Measurements from ENCODE around the gene KRTAP6-3.

Gene KRTAP6-3, protein sequence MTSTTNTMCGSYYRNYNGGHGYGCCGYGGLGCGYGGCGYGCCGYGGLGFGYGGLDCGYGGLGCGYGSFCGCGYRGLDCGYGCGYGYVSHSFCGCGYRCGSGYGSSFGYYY

DNA sequence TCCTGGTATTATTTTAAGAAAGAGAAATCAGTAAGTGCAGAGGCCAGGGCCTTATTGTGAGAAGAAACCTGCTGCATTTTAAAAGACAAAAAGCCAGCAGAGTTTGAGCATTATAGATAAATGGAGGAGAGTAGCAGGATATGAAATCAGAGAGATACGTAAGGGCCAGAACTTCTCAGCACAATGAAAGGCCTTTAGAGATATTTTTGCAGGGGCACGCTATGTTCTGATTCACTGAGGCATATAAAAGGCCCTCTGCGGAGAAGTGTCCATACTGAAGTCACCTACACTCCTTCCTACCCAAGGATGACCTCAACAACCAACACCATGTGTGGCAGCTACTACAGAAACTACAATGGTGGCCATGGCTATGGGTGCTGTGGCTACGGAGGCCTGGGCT is at the start of gene KRTAP6-3:
Gene KRTAP6-3, plus strand, starts transcription at position 301 of the 400 bp plus-strand sequence. Its CDS starts 6 bp downstream, at position 307.
- H3K4me3 ChIP-seq (ENCODE audit: low read depth, low read length), result no peak within 1 kb of the TSS
- DNase-seq (ENCODE audit: low read depth), result no peak
- TF ChIP-seq, protein P1, sequence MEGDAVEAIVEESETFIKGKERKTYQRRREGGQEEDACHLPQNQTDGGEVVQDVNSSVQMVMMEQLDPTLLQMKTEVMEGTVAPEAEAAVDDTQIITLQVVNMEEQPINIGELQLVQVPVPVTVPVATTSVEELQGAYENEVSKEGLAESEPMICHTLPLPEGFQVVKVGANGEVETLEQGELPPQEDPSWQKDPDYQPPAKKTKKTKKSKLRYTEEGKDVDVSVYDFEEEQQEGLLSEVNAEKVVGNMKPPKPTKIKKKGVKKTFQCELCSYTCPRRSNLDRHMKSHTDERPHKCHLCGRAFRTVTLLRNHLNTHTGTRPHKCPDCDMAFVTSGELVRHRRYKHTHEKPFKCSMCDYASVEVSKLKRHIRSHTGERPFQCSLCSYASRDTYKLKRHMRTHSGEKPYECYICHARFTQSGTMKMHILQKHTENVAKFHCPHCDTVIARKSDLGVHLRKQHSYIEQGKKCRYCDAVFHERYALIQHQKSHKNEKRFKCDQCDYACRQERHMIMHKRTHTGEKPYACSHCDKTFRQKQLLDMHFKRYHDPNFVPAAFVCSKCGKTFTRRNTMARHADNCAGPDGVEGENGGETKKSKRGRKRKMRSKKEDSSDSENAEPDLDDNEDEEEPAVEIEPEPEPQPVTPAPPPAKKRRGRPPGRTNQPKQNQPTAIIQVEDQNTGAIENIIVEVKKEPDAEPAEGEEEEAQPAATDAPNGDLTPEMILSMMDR (IDR thresholded peaks at IDR 0.05; ENCODE audit: control insufficient read depth, extremely low read depth, insufficient read depth), result no peak

DNA sequence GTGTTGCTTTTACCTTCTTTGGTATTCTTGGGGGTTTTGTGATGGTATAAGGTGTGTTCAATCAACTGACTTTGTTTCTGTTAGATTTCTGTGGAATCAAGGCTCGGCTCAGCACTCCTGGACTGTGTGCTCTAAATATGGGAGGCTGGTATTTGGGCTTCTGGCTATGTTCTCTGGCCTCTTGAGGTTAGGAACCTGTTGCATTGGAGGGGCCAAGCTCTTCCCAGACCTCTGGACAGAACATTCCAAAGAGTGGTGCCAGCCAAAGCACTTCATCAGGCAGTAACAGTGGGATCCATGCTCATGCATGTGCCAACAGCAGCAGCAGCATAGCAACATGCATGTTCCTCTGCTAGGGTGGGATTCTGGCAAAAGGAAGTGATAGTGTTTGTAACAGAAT is 39.5 kb upstream of the KRTAP6-3 start:
- H3K4me3 ChIP-seq (ENCODE audit: low read depth, low read length), result no peak overlapping the region
- no peak for DNase-seq (ENCODE audit: low read depth)
- TF ChIP-seq, protein P1 (IDR thresholded peaks at IDR 0.05; ENCODE audit: control insufficient read depth, extremely low read depth, insufficient read depth), result no peak

DNA sequence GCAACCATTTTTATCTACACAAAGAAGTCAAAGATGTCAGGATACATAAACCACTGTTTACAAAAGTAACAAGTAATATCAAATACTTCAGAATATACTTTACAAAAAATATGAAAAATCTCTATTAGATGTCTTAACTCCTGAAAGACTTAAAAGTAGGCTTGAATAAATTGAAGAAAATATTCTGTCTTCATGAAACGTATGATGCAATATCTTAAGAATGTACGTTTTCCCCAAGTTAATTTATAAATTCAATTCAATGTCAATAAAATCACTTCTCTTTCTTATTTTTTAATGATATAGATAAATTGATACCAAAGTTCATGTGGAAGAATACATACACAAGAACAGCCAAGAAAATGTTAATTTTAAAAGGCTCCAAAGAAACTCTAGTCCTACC is 37.1 kb upstream of the KRTAP6-3 start:
- DNase-seq (ENCODE audit: low read depth), result no peak
- H3K4me3 ChIP-seq (ENCODE audit: low read depth, low read length), result no peak overlapping the region
- TF ChIP-seq, protein P1 (IDR thresholded peaks at IDR 0.05; ENCODE audit: control insufficient read depth, extremely low read depth, insufficient read depth), result no peak

DNA sequence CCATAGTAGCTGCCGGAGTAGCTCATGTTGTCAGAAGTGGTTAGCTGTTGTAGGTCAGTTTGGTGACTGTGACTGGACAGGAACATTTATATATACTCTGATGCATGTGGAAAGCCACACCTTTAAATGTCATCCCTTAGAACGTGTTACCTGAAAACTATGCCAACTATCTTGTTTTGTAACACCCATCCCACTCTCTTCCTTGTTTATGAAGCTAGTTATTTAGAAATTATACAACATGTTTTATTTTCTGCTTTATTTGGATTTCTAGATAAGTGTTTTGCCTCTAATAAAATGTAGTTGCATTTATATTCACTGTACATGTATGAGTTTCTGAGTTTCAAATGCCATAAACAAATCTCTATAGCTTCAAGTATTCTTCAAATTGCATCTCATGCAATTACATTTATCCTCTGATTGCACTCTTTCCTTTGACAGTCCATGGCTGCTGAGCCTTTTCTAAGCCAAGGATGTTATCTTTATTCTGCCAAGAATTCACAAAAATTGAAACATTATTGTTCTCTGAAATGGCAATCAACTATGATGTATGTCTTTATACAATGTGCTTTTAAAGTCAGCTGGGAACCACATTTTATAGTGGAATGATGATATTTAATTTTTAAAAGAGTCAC is 30.9 kb upstream of the KRTAP6-3 start, which contains the start of gene KRTAP19-7:
Gene KRTAP19-7, minus strand, starts transcription at position 51 of the 632 bp plus-strand sequence. Its CDS starts 25 bp downstream, at position 26.
- no peak within 1 kb of the TSS for H3K4me3 ChIP-seq (ENCODE audit: low read depth, low read length)
- TF ChIP-seq, protein P1 (IDR thresholded peaks at IDR 0.05; ENCODE audit: control insufficient read depth, extremely low read depth, insufficient read depth), result no peak
- no peak for DNase-seq (ENCODE audit: low read depth)

DNA sequence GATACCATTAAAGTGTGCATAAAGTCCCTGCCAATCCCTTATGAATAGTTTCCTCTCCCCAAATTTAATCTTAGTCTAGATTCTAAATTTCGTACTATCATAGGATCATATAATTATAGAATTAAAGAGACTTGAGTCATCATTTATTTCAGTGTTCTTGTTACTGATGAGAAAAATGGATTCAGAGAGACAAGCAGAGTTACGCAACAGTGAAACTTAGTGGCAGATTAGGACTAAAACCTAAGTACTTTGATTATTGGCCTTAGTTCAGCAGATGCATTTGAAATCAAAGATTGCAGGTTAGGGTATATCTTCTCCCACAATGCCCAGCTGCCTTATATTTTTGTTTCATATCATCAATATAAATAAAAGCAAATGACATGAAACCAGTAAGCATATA is 30.3 kb upstream of the KRTAP6-3 start:
- DNase-seq (ENCODE audit: low read depth), result no peak
- H3K4me3 ChIP-seq (ENCODE audit: low read depth, low read length), result no peak overlapping the region
- TF ChIP-seq, protein P1 (IDR thresholded peaks at IDR 0.05; ENCODE audit: control insufficient read depth, extremely low read depth, insufficient read depth), result no peak

DNA sequence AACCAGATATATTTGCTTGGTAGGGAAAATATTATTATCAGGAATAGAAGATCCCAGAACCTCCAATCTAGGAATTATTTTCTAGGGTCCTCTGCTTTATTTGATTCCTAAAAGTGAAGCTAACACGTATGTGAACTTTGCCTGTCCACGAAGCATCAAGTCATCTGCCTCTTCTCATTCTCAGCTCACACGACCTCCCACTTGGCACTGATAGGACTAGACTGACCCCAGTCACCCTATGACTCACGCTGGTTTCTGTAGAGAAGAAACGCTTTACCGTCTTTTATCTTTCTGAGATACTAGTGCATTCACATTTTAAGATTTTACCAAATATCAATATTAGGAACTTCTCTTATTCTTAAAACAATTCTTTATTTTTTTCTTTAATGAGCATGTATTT is 29.2 kb upstream of the KRTAP6-3 start:
- no peak for DNase-seq (ENCODE audit: low read depth)
- no peak overlapping the region for H3K4me3 ChIP-seq (ENCODE audit: low read depth, low read length)

More for the DNA sequence above, 29.2 kb upstream of the KRTAP6-3 start:
- TF ChIP-seq, protein P1 (IDR thresholded peaks at IDR 0.05; ENCODE audit: control insufficient read depth, extremely low read depth, insufficient read depth), result no peak

All from LNCaP clone FGC (cell line).